HG03060 (cell line): ENCODE measurements around the gene PYGM.

Experiments used
- ATAC-seq: cut with Tn5 transposase; IDR thresholded peaks from one replicate; pipeline ENCODE4 v1.9.1; 2021; ENCODE audit warnings: low read depth, moderate number of reproducible peaks; ENCODE audit not compliant: unreplicated experiment

The PYGM gene

DNA sequence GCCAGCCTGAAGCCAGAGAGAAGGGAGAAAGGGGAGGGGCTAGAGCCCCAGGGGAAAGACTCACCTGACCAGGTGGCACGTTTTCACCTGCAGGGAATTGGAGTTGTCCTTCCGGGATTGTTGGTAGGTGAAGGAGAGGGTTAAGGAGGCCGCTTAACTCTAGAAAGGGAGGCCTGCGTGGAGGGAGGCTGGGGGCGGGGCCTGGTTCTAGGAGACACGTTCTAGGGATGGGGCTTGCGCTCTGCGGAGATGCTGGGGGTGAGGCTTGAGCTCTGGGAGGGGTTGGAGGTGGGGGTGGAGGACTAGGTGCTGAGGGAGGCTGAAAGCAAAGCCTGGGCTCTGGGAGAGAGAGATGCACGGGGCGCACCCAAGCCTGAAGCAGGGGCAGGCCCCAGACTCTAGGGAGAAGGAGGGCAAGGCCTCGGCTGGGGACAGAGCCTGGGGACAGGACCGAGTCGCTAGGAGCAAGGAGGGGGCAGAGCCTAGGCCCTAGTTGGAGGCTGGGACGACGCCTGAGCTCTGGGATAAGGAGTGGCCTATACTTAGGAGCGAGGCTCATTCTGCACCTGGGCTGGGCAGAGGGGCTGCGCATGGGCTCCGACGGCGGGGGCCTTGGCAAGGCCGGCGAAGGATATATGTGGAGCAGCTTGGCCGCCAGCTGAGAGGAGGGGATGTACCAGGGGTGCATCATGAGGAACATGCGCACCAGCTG lies 18.2 kb downstream of the PYGM start:
- no peak for ATAC-seq

DNA sequence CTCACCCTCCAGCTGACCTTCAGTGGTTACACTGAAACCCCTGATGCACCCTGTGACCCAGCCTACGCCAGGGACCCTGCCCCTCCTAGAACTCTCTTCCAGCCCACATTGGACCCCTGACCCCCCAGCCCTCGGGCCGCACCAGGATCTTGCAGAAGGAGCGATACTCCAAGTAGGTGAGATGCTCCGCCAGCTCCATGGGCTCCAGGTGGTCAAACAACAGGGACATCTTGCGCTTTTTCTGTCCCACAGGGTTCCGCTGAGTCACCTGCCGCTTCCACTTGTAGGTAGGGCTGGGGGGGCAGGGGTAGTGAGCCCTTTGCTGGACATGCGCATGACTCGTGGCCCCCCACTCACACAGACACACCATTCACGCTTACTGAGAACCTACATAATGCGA lies 19.9 kb downstream of the PYGM start:
- no peak for ATAC-seq

DNA sequence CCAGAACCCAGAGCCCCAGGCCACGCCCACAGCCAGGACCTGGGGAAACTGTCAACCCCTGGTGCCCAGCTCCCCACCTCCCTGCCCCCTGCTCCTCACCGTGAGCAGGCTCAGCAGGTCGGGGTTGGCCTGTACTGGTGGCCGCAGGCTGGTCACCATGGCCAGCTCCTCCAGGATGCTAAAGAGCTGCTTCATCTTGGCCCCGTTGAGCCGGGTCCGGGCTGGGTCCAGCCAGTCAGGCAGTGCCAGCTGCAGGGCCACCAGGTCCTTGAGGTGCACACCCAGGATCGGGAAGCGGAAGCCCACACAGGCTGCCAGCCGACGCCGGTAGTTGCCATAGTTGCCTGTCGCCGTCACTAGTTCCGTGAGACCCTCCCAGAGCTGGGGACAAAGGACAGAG lies 23.1 kb downstream of the PYGM start:
- no peak for ATAC-seq

DNA sequence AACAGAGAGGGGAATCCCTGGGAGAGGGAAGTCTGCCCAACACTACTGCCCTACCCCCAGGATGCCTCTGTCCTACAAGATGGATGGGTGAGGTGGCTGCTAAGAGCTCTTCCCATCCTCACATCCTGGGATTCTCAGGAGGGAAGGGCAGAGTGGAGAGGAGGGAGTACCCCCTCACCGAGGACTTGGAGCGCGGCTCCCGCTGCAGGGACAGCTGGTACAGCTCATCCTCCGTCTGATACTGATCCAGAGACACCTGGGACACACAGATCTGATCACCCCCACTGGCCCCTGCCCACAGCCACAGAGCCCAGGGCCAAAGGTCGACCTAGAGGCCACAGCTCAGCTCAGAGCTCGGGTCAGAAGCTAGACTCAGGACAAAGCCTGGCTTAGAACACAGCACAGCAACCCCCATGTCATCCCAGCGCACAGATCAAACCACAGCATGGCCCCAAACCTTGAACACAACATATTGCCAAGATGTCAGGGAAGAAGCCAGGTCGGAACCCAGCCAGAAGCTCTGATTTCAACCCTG lies 24.0 kb downstream of the PYGM start:
- no peak for ATAC-seq

DNA sequence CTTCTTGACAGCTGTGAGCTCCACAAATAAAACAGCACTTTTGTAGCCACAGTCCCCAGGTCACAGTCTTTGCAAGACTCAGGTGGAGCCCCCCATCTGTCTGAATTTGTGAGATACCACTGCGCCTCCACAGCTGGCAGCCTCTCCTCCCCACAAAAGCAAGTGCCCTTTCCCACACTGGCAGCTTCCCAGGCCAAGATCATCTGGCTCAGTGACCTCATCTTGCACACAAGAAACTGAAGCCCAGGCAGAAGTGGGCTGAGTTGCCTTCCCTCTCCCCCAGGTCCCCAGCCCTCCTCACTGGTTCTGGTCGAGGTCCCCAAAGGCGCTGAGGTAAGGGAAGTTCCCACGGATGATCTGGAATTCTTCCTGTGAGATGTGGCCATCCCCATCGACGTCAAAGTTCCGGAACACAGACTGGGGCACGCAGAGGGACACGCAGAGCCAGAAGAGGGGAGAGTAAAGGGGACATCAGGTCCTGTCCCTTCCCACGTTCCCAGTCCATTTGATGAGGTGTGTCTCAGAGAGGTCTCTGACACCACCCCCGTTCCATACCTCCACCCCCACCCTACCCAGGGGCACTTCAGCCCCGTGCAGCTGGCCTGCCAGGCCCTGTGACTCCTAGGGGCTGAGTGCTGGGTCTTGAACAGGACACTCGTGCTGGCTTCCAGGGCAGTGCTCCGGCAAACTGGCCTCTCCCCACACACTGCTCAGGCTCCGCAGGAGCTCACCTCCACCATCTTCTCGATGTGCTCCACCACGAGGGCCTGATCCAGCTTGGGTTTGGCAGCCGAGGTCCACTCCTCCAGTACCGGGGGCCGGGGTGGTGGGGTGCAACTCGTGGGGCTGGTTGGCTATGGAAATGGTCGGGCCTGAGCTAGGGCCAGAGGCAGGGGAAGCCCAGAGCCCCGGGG lies 24.7 kb downstream of the PYGM start:
- ATAC-seq: no peak

DNA sequence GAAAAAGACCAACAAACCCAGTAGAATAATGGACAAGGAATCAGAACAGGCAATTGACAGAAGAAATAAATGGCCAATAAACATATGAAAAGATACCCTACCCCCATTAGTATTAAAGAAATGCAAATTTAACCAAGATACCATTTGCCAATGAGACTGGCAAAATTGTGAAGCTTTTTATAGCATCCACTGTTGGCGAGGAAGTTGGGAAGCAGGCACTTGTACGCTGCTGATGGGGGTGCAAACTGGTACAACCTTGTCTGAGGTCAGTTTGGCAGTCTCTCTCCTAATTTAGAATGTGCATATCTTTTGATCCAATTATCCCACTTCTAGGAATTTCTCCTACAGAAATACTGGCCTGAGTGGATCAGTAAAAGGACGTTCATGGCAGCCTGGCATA lies 28.2 kb downstream of the PYGM start:
- no peak for ATAC-seq

DNA sequence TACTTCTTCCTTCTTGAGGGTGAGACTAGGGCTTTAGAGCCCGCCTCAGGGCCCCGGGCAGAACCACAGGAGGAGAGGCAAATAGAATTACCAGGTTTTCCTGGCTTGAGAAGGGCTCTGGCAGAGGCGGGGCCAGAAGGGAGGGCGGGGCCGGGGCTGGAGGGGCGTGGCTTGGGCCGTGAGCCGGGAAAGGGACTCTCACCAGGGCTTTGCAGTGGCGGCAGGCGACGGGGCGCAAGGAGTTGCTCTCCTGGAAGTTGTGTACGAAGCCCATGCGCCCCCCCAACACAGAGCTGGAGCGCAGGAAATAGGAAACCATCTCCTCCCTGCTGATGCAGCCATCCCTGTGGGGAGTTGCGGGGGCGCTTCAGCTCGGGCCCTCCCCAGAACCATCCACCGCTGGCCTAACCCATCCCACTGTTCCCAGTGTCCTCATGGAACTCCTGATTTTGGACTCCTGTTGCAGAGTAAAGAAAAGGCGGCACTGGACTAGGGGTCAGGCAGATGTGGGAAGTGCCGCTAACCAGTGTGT lies 29.9 kb downstream of the PYGM start:
- ATAC-seq: no peak

DNA sequence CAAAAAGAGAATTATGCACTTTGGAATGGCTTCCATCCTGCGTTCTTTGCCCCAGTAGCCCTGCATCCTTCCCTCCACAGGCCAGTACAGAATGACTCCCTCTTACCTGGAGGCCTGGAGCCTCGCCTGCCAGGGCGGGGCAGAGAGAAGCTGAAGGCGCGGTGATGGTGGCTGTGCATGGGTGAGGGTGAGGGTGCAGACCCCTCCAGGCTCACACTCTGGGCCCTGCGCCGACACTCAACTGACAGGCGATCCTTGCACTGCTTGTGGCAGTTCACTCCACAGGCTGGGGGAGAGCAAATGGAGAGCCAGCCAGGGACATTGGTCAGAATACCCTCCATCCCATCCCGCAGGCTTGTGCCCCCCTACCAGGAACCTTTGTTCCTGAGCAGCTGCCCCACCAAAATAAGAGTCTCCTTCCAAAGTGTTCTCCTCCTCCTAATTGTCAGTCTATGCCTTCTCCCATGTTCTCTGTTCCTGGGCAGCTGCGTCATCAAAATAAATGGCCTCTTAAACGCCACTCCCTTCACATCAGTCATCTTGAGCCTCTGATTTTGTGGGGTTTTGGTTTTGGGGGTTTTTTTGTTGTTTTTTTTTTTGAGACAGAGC lies 30.9 kb downstream of the PYGM start:
- ATAC-seq: no peak

DNA sequence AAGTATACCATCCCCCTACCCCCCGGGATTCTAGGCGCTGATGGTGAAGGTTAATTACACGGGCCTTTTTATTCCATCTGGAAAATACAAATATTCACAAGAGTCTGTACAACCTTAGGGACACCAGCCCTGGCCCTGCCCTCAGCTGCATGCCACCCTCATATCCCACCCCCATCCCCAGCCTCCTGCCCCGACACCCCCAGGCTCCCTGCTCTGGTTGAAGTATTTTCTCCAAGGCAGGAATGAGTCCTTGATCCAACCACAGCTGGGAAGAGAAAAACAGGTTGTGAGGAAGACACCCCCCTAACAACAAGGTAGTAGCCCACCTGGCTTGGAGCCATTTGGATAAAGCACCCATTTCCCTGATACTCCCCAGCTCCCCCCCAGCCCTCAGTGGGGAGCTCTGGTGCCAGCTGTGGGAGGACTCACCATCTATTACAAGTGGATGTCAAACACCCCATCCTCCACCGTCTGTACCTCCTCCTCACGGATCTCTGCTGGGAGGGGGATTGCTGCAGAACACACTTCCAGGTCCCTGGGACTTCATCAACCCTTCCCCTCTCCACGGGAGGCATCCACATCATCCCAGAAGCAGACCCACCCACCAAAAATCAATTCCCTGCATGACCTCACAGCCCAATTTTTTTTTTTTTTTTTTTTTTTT lies 32.8 kb downstream of the PYGM start:
- ATAC-seq: no peak

DNA sequence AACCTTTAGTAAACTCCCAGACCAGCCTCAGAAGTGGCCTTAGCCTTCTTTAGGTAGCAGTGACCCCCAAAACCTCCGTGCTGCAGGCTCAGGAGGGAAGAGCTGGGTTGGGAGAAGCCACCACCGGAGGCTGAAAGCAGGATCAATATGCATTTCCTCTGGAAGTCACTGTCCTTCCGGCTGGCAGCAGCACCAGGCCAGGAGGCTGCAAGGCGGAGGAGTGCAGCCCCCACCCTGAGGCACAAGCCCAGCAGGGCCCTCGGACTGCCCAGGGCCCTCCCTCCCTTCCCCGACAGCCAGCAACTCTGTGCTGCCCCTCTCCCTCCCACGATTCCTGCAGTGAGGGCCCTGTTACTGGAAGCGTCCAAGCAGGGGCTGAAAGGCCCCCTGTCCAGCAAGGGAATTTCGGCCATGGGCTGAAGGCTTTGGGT lies 33.5 kb downstream of the PYGM start:
- no peak for ATAC-seq

DNA sequence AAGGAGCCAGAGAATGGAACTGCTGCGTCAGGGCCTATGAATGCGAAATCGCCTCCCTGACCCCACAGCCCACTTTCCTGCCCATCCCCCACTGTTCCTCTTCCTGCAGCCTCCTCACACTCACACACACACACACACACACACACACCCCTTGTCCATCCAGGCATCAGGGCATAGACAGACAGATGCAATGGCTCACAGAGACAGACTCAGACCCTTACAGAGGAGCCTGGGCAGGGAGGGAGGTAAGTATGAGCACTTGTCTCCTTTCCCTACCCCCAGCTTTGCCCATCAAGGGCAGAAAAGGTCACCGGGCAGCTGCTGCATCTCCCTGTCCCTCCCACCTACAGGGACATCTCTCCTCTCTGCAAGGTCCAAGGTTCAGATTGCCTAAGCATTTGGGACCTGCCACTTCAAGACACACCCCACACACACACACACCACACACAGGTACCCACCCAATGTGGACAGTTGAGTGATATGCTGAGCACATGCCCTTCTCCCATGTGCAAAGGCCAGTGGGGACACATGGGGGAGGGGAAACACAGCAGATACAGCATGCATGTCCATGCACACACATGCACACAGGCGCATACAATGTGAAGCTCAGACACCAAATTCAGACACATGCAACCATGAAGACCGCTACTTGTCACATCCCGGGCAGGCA lies 34.8 kb downstream of the PYGM start:
- no peak for ATAC-seq

DNA sequence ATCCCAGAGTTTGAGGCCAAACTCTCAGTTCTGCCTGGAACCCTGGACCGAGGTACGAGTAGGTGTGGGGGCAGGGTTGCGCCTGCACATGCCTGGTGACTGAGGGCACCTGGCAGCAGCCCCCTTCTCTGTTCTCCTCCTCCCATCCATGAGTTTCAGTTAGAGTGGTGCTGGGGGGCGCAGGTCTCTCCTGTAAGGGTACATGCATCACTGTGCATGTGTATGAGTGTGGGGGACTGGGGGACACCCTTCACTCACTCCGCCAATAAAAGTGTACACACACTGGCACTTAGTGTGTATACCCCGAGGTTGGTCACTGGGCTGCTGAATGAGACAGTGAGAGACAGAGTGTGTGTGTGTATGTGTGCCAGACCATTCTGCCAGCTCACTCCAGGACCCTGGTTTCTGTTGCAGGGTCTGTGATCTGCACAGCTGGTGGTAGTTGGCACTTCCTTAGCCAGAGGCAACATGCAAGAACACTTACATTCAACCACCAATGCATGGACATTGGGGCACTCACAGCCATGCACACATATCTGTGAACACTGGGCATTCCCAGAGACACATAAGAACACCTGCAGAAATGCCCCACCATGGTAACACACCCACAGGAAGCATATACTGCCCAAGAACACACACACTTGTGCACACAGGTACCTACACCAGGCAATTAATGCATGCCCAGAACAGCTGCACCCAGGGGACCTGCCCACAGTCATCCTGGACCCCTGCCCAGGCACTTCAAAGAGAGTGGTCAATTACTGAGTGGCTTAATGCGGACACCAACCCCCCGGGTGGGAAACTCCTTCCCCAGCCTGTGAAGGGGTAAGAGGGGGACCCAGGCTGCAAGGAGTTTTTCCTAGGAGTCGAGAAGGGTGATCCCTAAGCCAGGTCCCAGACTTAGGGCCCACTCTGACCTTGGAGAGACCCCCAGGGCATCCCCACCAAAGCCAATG lies 35.6 kb downstream of the PYGM start:
- ATAC-seq: no peak

DNA sequence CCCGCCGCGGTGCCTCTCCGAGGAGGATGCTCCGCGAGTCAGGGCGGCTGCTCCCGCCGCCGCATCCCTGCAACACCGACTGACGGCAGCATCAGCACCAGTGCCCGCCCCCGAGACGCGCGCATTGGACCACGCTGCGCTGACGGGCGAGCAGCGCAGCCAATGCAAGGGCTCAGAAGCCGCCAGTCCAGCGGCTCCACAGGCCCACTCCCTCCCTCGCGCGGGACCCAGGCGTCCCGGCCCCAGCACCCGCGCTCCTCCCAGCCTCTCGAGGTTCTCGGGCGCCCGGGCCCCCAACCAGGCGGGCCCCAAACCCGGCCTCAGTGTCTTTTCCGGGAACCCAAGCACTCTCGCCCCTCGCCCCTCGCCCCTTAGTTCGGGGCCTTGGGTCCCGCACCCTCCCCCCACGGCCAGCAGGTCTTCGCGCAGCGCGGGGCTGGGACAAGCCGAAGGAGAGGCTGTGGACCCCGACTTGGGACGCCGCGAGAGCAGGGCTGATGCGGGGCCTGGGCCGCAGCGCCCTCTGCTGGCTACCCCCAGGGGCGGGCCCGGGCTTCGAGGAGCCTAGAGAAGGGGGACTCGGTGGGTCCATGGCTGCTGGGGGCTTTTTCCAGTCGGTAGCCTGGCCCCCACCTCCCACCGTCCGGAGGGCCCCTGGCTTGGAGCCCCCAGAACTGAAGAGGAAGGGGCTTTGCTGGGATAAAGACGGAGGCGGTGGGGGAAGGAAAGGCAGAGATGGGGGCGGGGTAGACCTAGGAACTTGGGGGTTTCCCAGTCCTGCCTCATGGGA lies 36.5 kb downstream of the PYGM start, which contains the start of gene NRXN2:
NRXN2 (minus strand) TSS at position 81 of the 790 bp plus-strand sequence. CDS start 9,498 bp downstream, outside the sequence.
- no peak for ATAC-seq

DNA sequence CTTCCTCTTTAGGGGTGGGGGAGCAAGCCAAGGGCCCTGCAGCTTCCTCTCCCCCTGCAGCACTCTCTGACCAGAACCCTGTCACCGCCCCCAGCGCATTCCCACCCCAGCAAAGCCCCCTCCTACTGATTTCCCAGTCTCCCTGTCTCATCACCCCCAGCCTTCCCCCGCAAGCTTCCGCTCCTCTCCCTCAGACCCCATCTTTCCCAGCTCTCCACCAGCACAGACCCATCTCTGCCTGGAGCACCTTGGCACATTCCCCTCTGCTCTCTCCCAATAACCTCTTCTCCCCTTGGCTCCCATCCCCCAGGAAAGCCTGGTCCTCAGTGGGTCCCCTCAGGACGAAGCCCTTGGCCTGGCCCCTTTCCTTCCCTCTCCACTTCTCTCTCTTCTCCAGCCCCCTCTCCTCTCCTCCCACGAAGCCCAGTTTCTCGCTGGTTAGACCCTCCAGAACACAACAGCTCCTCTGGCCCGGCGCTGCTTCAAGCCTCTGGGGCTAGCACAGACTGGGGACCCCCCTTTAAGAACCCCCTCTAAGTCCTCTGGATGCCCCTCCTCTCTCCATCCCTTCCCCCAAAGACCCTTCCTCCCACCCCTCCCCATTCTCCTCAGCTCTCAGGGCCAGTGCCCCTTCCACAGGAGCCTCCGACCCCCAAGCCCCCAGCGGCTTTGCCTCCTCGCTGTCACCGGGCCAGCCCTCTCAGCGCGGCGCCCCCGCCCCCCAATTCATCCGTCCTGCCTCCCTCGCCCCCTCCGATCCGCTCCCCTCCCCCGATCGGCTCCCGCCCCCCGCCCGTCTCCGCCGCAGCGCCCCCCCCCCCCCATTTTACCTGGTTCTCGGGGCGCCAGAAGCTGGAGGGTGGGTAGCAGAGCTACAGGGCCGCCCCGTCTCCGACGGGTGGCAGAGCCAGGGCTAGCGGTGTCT lies 37.4 kb downstream of the PYGM start:
- ATAC-seq: no peak

DNA sequence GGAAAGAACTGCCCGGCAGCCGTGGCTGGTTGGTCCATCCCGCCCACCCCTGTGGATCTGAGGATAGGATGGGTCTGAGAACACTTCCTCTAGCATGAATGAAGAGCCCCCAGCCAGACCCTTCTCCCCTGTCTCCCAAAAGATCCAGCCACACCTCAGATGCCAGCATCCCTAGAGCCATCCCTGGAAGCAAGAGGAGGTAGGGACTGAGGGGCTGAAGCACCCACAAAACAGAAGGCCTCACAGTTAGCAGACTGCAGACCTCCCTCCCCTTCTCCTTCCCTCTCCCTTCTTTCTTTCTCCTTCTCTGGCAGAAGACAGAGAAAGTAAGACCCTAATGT lies 38.4 kb downstream of the PYGM start:
- no peak for ATAC-seq

DNA sequence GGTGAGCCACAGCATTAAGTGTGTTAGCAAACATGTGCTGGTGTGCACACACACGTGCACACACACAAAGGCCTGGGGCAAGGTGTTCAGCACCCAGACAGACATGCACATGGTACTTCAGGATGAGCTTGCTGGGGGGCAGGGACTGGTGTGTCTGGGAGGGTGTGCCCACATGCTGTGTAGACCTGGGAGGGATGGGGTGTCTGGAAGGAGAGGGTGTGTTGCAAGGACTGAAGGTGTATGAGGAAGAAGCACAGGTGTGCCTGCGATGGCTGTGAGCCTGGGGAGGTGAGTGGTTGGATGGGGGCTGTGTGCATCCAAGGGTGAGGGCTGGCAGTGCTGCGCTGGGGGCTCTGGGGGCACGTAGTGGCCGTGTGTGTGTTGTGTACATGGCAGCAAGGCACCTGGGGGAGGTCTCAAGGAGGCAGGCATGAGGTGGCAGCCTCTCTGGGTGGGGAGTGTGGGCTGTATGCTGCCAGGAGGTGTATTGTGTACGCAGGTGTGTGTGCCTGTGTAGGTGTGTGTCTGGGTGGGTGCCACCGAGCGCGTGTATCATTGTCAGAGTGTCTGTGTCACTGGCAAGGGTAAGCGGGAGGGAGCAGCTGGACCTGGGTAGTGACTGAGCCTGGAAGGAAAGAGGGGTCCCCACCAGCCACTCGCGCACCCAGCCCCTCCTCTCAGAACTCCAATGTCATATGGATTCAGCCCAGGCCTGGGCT lies 39.0 kb downstream of the PYGM start:
- no peak for ATAC-seq
